ENCODE results near the gene ACO2. TPM values are rescaled to one million over a fixed set of nuclear protein-coding genes. Genes with fewer than 3 reads are reported as not detected.

The ACO2 gene
- total and polyA plus RNA-seq, 2 of the 13 experiments (the other 11 are each of a cell fraction or from before 2014, with no cell fraction given) = 19.2 to 45.6 TPM

- TF ChIP-seq ZNF644 (CRISPR knock-in tag; IDR thresholded peaks at IDR 0.05; ENCODE audit: low read depth) = no peak
- no peak for TF ChIP-seq NFE2 (CRISPR knock-in tag; IDR thresholded peaks at IDR 0.05)
- TF ChIP-seq ZBTB10 (CRISPR knock-in tag; IDR thresholded peaks at IDR 0.05; ENCODE audit: borderline replicate concordance) = no peak
- TF ChIP-seq ZNF12 (CRISPR knock-in tag; IDR thresholded peaks at IDR 0.05) = peak; percentile 15; the same call in 1 of the 2 replicates
- no peak for TF ChIP-seq MYNN (CRISPR knock-in tag; IDR thresholded peaks at IDR 0.05; ENCODE audit: low read depth)
- no peak for TF ChIP-seq ZNF260 (CRISPR knock-in tag; IDR thresholded peaks at IDR 0.05; ENCODE audit: borderline replicate concordance, low read depth)
- TF ChIP-seq MED13 (CRISPR knock-in tag; IDR thresholded peaks at IDR 0.05) = no peak
- TF ChIP-seq SNRNP70 (IDR thresholded peaks at IDR 0.05; ENCODE audit: low read depth, low read length) = no peak
- no peak for TF ChIP-seq GPBP1L1 (CRISPR knock-in tag; IDR thresholded peaks at IDR 0.05)
- no peak for TF ChIP-seq HES4 (CRISPR knock-in tag; IDR thresholded peaks at IDR 0.05; ENCODE audit: borderline replicate concordance)
- no peak for TF ChIP-seq ZNF670 (CRISPR knock-in tag; IDR thresholded peaks at IDR 0.05; ENCODE audit: borderline replicate concordance)
- no peak for TF ChIP-seq TOE1 (CRISPR knock-in tag; IDR thresholded peaks at IDR 0.05)
- TF ChIP-seq SETDB1 (CRISPR knock-in tag; IDR thresholded peaks at IDR 0.05; ENCODE audit: borderline replicate concordance) = no peak
- TF ChIP-seq U2AF2 (IDR thresholded peaks at IDR 0.05; ENCODE audit: low read depth, low read length) = no peak
- TF ChIP-seq XRCC5 (optimal IDR thresholded peaks at IDR 0.05; ENCODE audit: low read length) = peak; percentile 74
- TF ChIP-seq NFATC3 (CRISPR knock-in tag; IDR thresholded peaks at IDR 0.05) = no peak
- no peak for TF ChIP-seq SAFB2 (CRISPR knock-in tag; IDR thresholded peaks at IDR 0.05; ENCODE audit: borderline replicate concordance, low read depth)
- TF ChIP-seq GPN1 (CRISPR knock-in tag; IDR thresholded peaks at IDR 0.05; ENCODE audit: borderline replicate concordance) = 0 out of 2 replicates have a peak, but pooled peaks have one; percentile 42
These were observed 20.6 kb upstream of the ACO2 start (continued) for GRCh38 chr22:41448189-41448808.

All from HepG2 (cell line).